Gastroesophageal sphincter (tissue), 3 donors: ENCODE measurements around the gene KAT6B.

Experiments used
- EP300 ChIP-seq: sonication (generic); formaldehyde crosslinking; IDR thresholded peaks from one replicate; pipeline ENCODE4 v1.6.1; 2017; ENCODE audit warnings: antibody characterized with exemption, mild to moderate bottlenecking
- POLR2A ChIP-seq, 2 donors: fragments of 450-650 bp; IDR thresholded peaks; one replicate each; pipeline ENCODE4 v1.6.1; 2017; ENCODE audit warnings: antibody characterized with exemption in 2 of 2, mild to moderate bottlenecking in 2 of 2, moderate library complexity in 1 of 2
- POLR2AphosphoS5 ChIP-seq: sonication (generic); formaldehyde crosslinking; IDR thresholded peaks from one replicate; pipeline ENCODE4 v1.6.1; 2017; ENCODE audit warnings: antibody characterized with exemption
- TF ChIP-seq, protein P1 (sequence below), 4 experiments: fragments of 200-600 bp in 2 of 4; fragments of 450-650 bp in 2 of 4; sonication (generic) in 1 of 4; IDR thresholded peaks; one replicate each; pipeline ENCODE4 v1.5.1; 2017 to 2019; ENCODE audit warnings: antibody characterized with exemption in 4 of 4, mild to moderate bottlenecking in 2 of 4, moderate library complexity in 2 of 4

DNA sequence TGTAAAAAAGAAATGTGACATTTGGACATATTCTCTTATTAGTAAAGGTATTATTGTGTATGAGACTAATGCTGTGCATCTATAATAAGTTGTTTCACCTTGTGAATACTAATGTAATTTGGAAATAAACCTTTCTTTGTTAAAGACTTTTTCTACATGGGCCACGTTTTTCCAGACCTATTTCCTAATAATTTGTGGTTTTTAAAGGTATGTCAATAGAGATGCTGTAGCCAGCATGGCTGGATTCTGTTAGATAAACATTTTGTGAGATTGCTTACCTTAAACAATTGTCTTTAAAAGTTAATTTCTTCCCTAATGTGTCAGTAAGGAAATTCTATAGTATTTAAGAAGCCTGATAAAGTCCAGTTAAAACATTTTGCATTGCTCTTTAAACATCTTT lies 56.0 kb downstream of the KAT6B start:
- TF ChIP-seq POLR2A (IDR thresholded peaks at IDR 0.05) (no peak), EP300 (no peak), POLR2AphosphoS5 (no peak)
- TF ChIP-seq, protein P1, sequence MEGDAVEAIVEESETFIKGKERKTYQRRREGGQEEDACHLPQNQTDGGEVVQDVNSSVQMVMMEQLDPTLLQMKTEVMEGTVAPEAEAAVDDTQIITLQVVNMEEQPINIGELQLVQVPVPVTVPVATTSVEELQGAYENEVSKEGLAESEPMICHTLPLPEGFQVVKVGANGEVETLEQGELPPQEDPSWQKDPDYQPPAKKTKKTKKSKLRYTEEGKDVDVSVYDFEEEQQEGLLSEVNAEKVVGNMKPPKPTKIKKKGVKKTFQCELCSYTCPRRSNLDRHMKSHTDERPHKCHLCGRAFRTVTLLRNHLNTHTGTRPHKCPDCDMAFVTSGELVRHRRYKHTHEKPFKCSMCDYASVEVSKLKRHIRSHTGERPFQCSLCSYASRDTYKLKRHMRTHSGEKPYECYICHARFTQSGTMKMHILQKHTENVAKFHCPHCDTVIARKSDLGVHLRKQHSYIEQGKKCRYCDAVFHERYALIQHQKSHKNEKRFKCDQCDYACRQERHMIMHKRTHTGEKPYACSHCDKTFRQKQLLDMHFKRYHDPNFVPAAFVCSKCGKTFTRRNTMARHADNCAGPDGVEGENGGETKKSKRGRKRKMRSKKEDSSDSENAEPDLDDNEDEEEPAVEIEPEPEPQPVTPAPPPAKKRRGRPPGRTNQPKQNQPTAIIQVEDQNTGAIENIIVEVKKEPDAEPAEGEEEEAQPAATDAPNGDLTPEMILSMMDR (IDR thresholded peaks at IDR 0.05), result no peak
